ENCODE measurements around the gene ADGRA3. TPM values are rescaled to one million over a fixed set of nuclear protein-coding genes. Genes with fewer than 3 reads are reported as not detected.

The ADGRA3 gene
- total and polyA plus RNA-seq, 8 donors, result 4.7 to 87.5 (median 27.8) TPM

GRCh38 chr4:22428441-22428840, 87.4 kb downstream of the ADGRA3 start:
- DNase-seq, result no peak
- Histone ChIP-seq H3K4me3 (no peak overlapping the region), H3K36me3 (peaks cover 0 to 17% (median 8%) of the 10 kb centered on the region in 4 donors), H3K4me1 (no peaks in the 10 kb centered on the region), H3K27me3 (no peaks in the 10 kb centered on the region), H3K27ac (no peak overlapping the region), H3K9me3 (no peaks in the 10 kb centered on the region)
- WGBS, 5 donors, result 92 to 98% (median 94%) methylated on average over 4 of the region's 4 CpGs
- intact Hi-C loops (cut with DNase I; ENCODE audit: low total_unique reads), result no loop called here
- no peak for TF ChIP-seq EP300 (IDR thresholded peaks at IDR 0.05)
- TF ChIP-seq POLR2AphosphoS5 (IDR thresholded peaks at IDR 0.05), result no peak
- no peak for TF ChIP-seq POLR2A (IDR thresholded peaks at IDR 0.05)
- no peak for TF ChIP-seq CTCF (IDR thresholded peaks at IDR 0.05)

GRCh38 chr4:22427675-22428074, 88.2 kb downstream of the ADGRA3 start:
- WGBS, 5 donors, result 53 to 78% (median 70%) methylated on average over 3 of the region's 3 CpGs
- no peak for TF ChIP-seq POLR2AphosphoS5 (IDR thresholded peaks at IDR 0.05)

GRCh38 chr4:22420291-22420690, 95.6 kb downstream of the ADGRA3 start:
- no peak overlapping the region for H3K4me3 ChIP-seq
- no peaks in the 10 kb centered on the region for H3K4me1 ChIP-seq
- intact Hi-C loops (cut with DNase I; ENCODE audit: low total_unique reads), result no loop called here
- WGBS, 5 donors, result 92 to 100% (median 98%) methylated on average over 1 of the region's 1 CpG
- no peaks in the 10 kb centered on the region for H3K9me3 ChIP-seq
- no peaks in the 10 kb centered on the region for H3K27me3 ChIP-seq
- no peak overlapping the region for H3K27ac ChIP-seq
- no peak for DNase-seq
- TF ChIP-seq EP300 (IDR thresholded peaks at IDR 0.05), result no peak
- TF ChIP-seq POLR2A (IDR thresholded peaks at IDR 0.05), result no peak
- TF ChIP-seq CTCF (IDR thresholded peaks at IDR 0.05), result no peak
- TF ChIP-seq POLR2AphosphoS5 (IDR thresholded peaks at IDR 0.05), result no peak
- H3K36me3 ChIP-seq, result peaks cover 2 to 32% (median 24%) of the 10 kb centered on the region in 4 donors

More at GRCh38 chr4:22427675-22428074, 88.2 kb downstream of the ADGRA3 start:
- Histone ChIP-seq H3K9me3 (no peaks in the 10 kb centered on the region), H3K36me3 (peaks cover 0 to 21% (median 13%) of the 10 kb centered on the region in 4 donors), H3K4me1 (no peaks in the 10 kb centered on the region), H3K27me3 (no peaks in the 10 kb centered on the region), H3K4me3 (no peak overlapping the region), H3K27ac (no peak overlapping the region)
- no peak for DNase-seq
- intact Hi-C loops (cut with DNase I; ENCODE audit: low total_unique reads), result no loop called here

GRCh38 chr4:22417408-22417807, 98.5 kb downstream of the ADGRA3 start:
- Histone ChIP-seq H3K9me3 (no peaks in the 10 kb centered on the region), H3K4me3 (no peak overlapping the region), H3K4me1 (no peaks in the 10 kb centered on the region), H3K36me3 (peaks cover 2 to 26% (median 21%) of the 10 kb centered on the region in 4 donors), H3K27me3 (no peaks in the 10 kb centered on the region), H3K27ac (no peak overlapping the region)
- intact Hi-C loops (cut with DNase I; ENCODE audit: low total_unique reads), result no loop called here
- WGBS, 5 donors, result 64 to 82% (median 70%) methylated on average over 4 of the region's 4 CpGs
- TF ChIP-seq POLR2A (IDR thresholded peaks at IDR 0.05), result no peak
- TF ChIP-seq EP300 (IDR thresholded peaks at IDR 0.05), result no peak
- no peak for TF ChIP-seq CTCF (IDR thresholded peaks at IDR 0.05)
- TF ChIP-seq POLR2AphosphoS5 (IDR thresholded peaks at IDR 0.05), result no peak
- DNase-seq, result no peak

- no peak overlapping the region for H3K27ac ChIP-seq
- DNase-seq, result no peak
- no peak overlapping the region for H3K4me3 ChIP-seq
- no peaks in the 10 kb centered on the region for H3K27me3 ChIP-seq
- H3K4me1 ChIP-seq, result no peaks in the 10 kb centered on the region
- 26 to 45% (median 38%) methylated on average over 3 of the region's 3 CpGs for WGBS, 5 donors
- TF ChIP-seq POLR2A (IDR thresholded peaks at IDR 0.05), result no peak
- no peak for TF ChIP-seq CTCF (IDR thresholded peaks at IDR 0.05)
- TF ChIP-seq POLR2AphosphoS5 (IDR thresholded peaks at IDR 0.05), result no peak
- no peak for TF ChIP-seq EP300 (IDR thresholded peaks at IDR 0.05)
- peaks cover 2 to 29% (median 22%) of the 10 kb centered on the region in 4 donors for H3K36me3 ChIP-seq
- H3K9me3 ChIP-seq, result no peaks in the 10 kb centered on the region
- intact Hi-C loops (cut with DNase I; ENCODE audit: low total_unique reads), result no loop called here
Observed at GRCh38 chr4:22416403-22416802, 99.5 kb downstream of the ADGRA3 start.

Data from stomach (tissue), 9 donors.